ENCODE results near the gene FUCA1.
"Not testable (repeated sequence)": the region's sequence is repeated elsewhere in the genome, so short reads cannot be mapped to it uniquely, and the experiment has no call there.

The FUCA1 gene

DNA sequence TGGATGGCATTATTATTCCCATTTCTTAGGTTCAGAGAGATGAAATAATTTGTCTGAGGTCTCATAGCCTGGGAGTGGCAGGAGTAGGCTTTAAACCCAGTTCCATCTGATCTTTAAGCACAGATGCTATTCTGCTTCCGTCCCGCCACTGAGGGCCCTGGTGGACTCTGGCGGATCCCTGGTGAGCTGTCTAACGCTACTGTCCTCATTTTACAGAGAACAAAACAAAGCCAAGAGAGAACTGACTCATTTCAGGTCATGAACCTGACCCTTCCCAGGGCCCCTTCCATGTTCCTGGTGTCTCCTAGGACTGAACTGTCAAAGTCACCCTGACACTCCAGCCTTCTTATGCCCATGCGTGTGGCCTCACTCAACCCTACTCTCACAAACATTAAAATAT lies 64.4 kb downstream of the FUCA1 start:
- no peak for DNase-seq (ENCODE audit: low read depth in 1 of 2, low spot score in 1 of 2)

DNA sequence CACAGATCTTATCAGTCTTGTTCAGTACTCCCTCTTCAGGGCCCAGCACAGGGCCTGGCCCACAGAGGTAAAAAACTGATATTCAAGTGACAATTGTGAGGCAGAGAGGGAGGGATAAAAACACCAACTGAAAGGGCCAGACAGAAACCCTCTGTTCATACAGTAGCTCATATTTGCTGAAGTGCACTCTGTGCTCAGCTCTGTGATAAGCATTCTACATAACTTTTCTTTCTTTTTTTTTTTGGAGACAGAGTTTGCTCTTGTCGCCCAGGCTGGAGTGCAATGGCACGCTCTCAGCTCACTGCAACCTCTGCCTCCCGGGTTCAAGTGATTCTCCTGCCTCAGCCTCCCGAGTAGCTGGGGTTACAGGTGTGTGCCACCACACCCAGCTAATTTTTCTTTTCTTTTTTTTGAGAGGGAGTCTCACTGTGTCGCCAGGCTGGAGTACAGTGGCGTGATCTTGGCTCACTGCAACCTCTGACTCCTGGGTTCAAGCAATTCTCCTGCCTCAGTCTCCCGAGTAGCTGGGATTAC lies 65.2 kb downstream of the FUCA1 start:
- DNase-seq (ENCODE audit: low read depth in 1 of 2, low spot score in 1 of 2) = not testable (repeated sequence)

DNA sequence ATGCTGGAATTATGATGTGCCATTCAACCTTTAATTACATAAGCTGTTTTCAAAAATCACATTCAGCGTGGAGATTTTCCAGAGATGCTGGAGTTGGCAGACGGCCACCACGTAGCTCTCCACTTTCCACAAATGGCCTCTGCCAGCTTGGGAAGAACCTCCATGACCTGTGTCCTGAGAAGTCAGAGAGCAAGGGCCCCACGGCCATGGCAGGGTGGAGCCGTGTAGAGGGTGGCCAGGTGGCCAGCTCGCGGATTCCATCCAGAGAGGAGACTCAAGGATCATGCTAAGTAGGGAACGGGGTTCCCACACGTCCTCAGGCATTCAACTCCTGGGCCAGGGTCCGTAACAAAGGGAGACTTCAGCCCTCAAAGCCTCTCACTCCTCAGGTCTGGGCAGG lies 66.2 kb downstream of the FUCA1 start:
- DNase-seq (ENCODE audit: low read depth in 1 of 2, low spot score in 1 of 2) = no peak

GRCh38 chr1:23801338-23801748 lies 66.7 kb downstream of the FUCA1 start:
- DNase-seq (ENCODE audit: low read depth in 1 of 2, low spot score in 1 of 2) = no peak

DNA sequence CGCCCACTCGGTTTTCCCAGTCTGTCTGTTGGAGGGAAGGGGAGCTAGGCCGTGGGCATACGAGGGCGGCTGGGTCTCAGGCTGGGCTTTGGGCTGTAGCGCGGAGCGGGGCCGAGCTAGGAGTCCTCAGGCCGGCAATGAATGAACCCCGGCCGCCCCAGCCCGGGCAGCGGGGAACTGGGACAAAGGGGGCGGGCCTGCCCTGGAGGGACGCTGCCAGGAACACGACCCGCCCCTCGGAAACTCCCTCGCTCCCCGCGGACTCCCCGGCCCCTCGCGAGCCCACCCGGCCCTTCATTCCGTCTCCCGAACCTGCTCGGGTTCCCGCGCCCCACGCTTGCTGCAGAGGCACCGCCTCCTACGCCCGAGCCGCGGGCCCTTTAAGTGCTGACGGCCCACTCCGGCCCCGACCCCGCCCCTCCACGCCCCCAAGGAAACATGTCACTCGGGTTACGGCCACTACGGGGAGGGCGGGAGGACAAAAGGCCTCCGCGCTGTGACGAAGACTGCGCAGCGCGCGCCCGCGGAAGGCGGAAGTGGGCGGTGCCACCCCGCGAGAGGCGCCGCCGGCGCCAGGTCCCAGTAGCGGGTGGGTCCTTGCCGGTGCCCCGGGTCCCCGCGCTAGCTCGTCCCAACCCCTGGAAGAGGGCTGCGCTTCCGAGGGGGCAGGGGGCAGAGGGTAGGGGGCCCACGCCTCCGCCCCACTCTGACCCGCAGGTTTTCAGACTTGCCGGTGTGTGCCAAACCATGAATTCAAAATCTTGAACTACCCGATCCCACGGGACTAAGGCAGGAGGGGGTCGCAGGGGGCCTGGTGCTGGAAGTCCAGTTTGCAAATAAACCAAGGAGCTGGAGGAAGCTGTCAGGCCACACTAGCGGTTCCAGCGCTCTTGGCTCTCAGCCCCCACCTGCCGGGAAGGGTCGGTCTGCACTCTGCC lies 67.4 kb downstream of the FUCA1 start, which contains the start of gene GALE:
TSS of gene GALE (minus strand) at position 355 of the 938 bp plus-strand sequence. CDS start 1,747 bp downstream, outside the sequence.
- DNase-seq (ENCODE audit: low read depth in 1 of 2, low spot score in 1 of 2) = peak; percentile 97

DNA sequence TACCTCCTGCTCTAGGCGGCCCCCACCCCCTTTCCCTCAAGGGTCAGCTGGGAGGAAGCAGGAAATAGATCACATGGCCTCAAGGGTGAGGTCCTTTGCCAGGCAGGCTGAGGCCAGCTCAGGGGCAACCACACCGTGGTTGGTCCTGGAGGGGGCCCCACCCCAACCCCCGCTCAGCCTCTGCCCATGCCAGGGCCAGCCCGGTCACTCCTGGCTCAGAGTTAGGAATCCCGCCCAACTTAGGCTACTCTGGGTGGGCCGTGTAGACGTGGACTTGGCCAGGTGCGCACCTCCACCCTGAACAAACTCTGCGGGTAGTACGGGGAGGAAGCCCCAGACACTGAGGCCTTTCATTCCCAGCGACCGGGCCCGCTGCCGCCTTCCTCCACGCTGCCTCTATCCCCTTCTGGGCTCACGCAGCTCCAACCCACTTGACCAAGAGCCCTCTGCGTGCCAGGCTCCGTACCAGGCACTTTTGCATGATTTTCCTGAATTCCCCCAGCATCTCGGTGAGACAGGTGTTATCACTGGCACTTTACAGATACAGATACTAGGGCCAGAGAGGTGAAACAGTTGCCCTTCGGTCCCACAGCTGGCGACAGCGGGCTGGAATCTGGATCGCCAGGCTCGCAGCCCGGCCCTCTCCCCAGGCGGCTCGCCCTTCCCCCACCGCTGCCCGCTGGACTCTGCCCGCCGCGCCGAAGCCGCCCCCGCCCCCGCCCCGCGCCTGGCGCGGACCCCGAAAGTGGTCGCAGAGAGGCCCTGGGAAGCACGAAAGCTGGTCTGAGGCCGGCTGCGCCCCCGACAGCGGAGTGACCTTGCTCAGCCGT lies 68.3 kb downstream of the FUCA1 start:
- DNase-seq (ENCODE audit: low read depth in 1 of 2, low spot score in 1 of 2) = no peak

DNA sequence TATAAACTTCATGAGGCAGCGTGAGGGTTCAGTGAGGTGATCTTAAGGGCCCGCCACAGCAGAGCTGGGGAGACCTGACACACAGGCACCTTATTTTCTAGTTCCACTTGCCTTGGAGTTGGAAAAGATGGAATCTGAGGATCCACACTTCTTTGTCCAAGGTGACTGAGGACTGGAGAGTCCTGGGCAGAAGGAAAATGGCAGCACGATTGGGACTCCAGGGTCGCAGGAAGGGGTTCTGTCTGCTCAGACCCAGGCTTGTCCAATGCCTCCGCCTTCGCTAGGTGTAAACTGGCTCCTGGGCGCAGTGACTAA lies 68.9 kb downstream of the FUCA1 start:
- DNase-seq (ENCODE audit: low read depth in 1 of 2, low spot score in 1 of 2) = no peak

- no peak for DNase-seq (ENCODE audit: low read depth in 1 of 2, low spot score in 1 of 2)
These were observed 69.4 kb downstream of the FUCA1 start for GRCh38 chr1:23798662-23799142.

- DNase-seq (ENCODE audit: low read depth in 1 of 2, low spot score in 1 of 2) = no peak
These were observed 70.3 kb downstream of the FUCA1 start for GRCh38 chr1:23797478-23798448.

DNA sequence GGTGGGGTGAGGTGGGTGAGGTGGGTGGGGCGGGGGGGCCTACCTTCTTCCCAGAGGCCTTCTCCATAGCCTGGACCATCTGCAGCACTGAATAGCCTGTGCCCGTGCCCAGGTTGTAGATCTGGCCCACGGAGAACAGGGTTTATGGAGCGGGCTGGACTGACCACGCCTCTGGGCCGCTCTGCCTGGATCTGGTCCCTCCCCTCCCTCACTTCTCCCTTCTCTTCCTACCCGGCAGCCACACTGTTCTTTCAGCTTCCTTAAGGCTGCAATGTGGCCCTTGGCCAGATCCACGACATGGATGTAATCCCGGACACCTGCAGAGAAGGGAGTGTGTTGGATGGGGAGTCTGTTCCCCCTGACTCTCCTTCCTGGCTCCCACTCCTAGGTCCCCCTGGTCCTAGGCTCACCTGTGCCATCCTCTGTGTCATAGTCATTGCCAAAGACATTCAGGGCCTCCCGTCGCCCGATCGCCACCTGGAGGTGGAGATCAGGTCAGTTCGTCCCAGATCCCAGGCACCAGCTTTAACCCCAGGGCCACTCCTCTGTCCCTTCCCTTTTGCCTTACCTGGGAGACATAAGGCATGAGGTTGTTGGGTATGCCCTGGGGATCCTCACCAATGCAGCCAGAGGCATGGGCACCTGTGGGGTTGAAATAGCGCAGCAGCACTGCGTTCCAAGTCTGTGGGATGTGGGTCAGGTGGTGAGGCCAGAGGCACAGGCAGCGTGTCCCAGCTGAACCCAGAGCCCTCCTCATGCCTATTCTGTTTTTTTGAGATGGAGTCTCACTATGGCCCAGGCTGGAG lies 71.4 kb downstream of the FUCA1 start:
- DNase-seq (ENCODE audit: low read depth in 1 of 2, low spot score in 1 of 2) = no peak

DNA sequence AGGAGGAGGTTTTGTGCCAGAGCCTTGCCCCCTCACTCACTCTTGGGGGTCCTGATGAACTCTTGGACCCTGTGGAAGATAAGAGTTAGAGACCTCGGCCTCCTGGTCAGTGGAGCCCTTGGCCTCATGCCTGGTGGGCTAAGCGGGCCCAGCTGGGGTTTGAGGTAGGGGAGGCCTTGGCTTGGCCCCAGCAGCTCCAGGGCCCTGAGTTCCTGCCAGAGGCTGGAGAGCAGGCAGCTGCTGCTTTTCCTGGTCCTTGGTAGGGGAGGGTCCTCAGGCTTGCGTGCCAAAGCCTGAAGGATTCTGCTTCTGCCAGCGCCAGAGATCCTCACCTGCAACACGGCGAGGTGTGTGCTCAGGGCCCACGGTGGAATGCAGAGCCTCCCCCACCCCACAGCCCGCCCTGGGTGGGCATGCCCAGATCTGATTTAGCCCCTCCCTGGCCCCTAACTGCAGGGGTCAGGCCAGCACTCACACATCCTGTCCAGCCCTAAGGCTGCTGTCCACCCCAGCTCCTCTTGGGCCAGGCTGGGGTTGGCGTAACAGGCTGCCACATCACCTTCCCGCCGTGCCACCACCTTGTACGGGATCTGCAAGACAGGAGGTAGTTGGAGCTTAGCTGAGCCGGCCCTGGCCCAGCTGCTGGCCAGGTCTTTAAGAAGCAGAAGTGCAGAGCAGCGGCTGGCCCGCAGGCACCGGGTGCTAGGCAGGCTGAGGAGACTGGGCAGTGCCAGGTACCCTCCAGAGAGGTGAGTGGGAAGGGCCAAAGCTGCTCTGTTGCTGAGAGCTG lies 72.2 kb downstream of the FUCA1 start:
- DNase-seq (ENCODE audit: low read depth in 1 of 2, low spot score in 1 of 2) = no peak

All from activated T-helper 1 cell treated with anti-CD3 and anti-CD28 coated beads, Interleukin-2, amount 50 U/mL, for 16 hours (primary cell).